Vagina (tissue), 2 donors: ENCODE results near the gene CINP.

Source experiments
- POLR2A ChIP-seq, 2 donors: fragments of 450-650 bp; IDR thresholded peaks; one replicate each; pipeline ENCODE4 v1.6.1; 2017; ENCODE audit warnings: antibody characterized with exemption in 2 of 2, mild to moderate bottlenecking in 2 of 2, moderate library complexity in 2 of 2
- POLR2AphosphoS5 ChIP-seq, 2 donors: sonication (generic); formaldehyde crosslinking; IDR thresholded peaks; one replicate each; pipeline ENCODE4 v1.9.0; 2017; ENCODE audit warnings: antibody characterized with exemption in 2 of 2, mild to moderate bottlenecking in 2 of 2, low read depth in 1 of 2; ENCODE audit not compliant: insufficient read depth in 1 of 2
- TF ChIP-seq, protein P1 (sequence below), 3 experiments: fragments of 450-650 bp in 2 of 3; fragments of 200-600 bp in 1 of 3; sonication (generic) in 1 of 3; IDR thresholded peaks; one replicate each; pipeline ENCODE4 v1.5.1; 2017 to 2019; ENCODE audit warnings: antibody characterized with exemption in 3 of 3, mild to moderate bottlenecking in 2 of 3, moderate library complexity in 2 of 3

DNA sequence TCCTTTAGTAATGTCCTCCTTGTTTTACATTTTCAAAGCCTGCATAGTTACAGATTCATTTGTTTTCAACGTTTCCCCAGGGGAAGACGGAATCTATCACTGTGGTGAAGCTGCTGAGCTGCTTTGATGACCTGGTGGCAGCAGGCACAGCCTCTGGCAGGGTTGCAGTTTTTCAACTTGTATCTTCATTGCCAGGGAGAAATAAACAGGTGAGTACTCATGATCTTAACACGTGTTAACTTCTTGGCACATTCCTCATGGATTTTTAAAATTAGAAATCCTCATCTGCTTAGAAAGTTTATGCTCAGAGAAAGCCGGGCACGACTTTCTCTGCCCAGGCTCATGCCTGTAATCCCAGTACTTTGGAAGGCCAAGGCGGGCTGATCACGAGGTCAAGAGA is 44.6 kb upstream of the CINP start:
- TF ChIP-seq, protein P1, sequence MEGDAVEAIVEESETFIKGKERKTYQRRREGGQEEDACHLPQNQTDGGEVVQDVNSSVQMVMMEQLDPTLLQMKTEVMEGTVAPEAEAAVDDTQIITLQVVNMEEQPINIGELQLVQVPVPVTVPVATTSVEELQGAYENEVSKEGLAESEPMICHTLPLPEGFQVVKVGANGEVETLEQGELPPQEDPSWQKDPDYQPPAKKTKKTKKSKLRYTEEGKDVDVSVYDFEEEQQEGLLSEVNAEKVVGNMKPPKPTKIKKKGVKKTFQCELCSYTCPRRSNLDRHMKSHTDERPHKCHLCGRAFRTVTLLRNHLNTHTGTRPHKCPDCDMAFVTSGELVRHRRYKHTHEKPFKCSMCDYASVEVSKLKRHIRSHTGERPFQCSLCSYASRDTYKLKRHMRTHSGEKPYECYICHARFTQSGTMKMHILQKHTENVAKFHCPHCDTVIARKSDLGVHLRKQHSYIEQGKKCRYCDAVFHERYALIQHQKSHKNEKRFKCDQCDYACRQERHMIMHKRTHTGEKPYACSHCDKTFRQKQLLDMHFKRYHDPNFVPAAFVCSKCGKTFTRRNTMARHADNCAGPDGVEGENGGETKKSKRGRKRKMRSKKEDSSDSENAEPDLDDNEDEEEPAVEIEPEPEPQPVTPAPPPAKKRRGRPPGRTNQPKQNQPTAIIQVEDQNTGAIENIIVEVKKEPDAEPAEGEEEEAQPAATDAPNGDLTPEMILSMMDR (IDR thresholded peaks at IDR 0.05), result no peak
- TF ChIP-seq POLR2AphosphoS5 (IDR thresholded peaks at IDR 0.05; ENCODE audit: insufficient read depth in 1 of 2, low read depth in 1 of 2) (no peak), POLR2A (IDR thresholded peaks at IDR 0.05) (no peak)
